GM12892 (cell line): ENCODE measurements around the gene NUP93.

Experiments used
- POLR2A ChIP-seq: IDR thresholded peaks from 2 replicates; pipeline ENCODE4 v1.6.1; 2011; ENCODE audit warnings: low read depth, low read length, control low read depth
- POLR2AphosphoS5 ChIP-seq: IDR thresholded peaks from 2 replicates; pipeline ENCODE4 v1.6.1; 2011; ENCODE audit warnings: low read depth, low read length, control low read depth
- TAF1 ChIP-seq: IDR thresholded peaks from 2 replicates; pipeline ENCODE4 v1.6.1; 2011; ENCODE audit warnings: low read depth, mild to moderate bottlenecking, control low read depth, low read length, borderline replicate concordance

DNA sequence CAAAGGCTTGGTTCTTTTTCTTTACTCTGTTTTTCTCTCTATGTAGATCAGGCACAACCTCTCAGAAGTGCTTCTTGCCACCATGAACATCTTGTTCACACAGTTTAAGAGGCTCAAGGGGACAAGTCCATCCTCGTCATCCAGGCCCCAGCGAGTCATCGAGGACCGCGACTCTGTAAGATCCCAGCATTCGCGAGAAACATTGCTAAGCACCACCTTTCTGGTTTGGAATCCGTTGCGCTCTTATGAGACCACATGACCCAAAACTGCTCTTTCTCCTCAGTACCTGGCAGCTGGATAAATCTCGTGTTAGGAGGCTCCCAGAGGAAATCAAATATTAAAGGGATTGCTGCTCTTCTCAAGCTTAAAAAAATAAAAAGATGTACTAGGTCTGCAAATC, 111.7 kb downstream of the NUP93 start:
- no peak for TF ChIP-seq POLR2A
- TF ChIP-seq POLR2AphosphoS5: no peak
- no peak for TF ChIP-seq TAF1
